Esophagus muscularis mucosa (tissue), 4 donors: ENCODE data around the gene AMOTL2.

Experiments used
- CTCF ChIP-seq, 3 experiments: fragments of 200-600 bp in 2 of 3; fragments of 450-650 bp in 1 of 3; sonication (generic) in 2 of 3; IDR thresholded peaks; one replicate each; pipeline ENCODE4 v1.5.1; 2017 to 2019; ENCODE audit warnings: antibody characterized with exemption in 3 of 3, mild to moderate bottlenecking in 2 of 3, moderate library complexity in 1 of 3
- EP300 ChIP-seq: sonication (generic); formaldehyde crosslinking; IDR thresholded peaks from one replicate; pipeline ENCODE4 v1.6.1; 2017; ENCODE audit warnings: antibody characterized with exemption
- POLR2A ChIP-seq: fragments of 450-650 bp; IDR thresholded peaks from one replicate; pipeline ENCODE4 v1.6.1; 2017; ENCODE audit warnings: antibody characterized with exemption, moderate library complexity, mild to moderate bottlenecking, low read depth

GRCh38 chr3:134384963-134385362 lies 10.7 kb upstream of the AMOTL2 start:
- TF ChIP-seq CTCF (IDR thresholded peaks at IDR 0.05) (no peak), POLR2A (no peak), EP300 (no peak)
